Measurements from ENCODE around the gene KCNK15.

Gene KCNK15

DNA sequence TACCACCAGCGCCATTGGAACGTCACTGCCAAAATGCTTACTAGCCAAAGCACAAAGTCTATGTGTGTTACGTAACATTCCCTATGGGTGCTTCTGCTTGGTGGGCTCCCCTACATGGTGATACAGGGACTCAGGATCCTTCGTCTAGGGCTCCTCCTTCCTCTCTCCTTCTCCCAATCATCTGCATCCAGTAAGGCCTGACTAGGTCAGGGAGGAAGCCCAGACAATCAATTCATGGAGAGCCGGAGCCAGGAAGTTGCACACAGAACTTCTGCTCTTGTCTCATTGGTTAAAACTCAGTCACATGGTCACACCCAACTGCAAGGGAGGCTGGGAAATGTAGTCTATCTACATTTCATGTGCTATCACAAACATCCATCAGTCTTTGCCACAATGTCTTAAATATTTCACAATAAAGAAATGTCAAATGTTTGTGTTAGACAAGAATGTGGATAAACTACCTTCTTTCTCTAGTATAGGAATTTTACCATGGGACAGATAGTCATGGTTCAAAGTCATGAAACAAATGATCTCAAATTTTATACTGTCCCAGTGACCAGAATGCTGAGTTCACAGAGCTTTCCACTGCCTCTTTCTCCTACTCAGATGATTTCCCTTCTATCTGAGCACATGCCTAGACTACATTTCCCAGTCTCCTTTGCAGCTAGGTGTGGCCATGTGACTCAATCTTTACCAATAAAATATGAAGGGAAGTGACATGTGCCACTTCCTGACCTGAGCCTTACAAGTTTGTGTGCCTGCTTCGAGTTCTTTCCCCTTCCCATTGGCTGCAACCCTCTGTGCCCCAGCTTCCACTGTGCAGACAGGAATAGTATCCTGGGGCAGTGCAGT is 9.3 kb upstream of the KCNK15 start:
- DNase-seq = no peak

DNA sequence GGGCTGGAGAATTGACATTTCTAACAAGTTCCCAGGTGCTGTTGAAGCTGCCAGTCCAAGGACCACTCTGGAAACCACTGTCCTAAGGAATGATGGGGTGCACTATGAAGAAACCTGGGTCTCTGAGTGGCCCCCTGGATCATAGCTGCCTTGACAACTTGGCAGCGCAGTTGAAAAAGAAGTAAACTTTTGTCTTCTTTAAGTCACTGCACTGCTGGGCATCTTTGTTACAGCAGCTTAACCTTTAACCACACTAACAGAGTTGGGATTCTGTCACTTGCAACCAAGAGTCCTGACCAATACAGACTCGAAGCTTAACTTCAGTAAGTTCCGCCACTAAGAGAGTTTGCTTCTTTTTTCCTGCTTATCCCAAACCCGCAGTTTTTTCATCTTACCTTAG is 8.5 kb upstream of the KCNK15 start:
- DNase-seq = no peak

GRCh38 chr20:44738813-44739477 is 6.7 kb upstream of the KCNK15 start:
- no peak for DNase-seq

DNA sequence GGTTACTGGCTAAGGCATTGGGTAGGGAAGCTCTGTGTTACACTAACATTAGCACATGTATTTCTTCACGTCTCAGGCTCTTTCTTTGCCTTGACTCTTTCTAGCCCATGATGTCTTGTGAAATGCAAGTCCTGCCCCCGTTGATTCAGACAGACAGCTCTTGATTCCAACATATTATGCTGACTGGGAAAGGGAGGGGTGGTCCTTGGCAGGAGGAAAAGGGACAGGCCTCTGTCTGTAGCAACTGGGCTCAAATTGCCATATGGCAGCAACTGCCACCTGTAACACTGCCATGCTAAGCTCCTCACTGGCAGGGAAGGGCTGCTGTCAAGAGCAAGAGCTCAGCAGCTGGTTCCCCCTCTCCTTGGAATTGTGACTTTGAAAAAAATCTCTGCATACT is 5.7 kb upstream of the KCNK15 start:
- DNase-seq = no peak

GRCh38 chr20:44742304-44743079 is 3.2 kb upstream of the KCNK15 start:
- no peak for DNase-seq

GRCh38 chr20:44743080-44743701 is 2.5 kb upstream of the KCNK15 start:
- no peak for DNase-seq

GRCh38 chr20:44743916-44744655 is 1.6 kb upstream of the KCNK15 start:
- no peak for DNase-seq

DNA sequence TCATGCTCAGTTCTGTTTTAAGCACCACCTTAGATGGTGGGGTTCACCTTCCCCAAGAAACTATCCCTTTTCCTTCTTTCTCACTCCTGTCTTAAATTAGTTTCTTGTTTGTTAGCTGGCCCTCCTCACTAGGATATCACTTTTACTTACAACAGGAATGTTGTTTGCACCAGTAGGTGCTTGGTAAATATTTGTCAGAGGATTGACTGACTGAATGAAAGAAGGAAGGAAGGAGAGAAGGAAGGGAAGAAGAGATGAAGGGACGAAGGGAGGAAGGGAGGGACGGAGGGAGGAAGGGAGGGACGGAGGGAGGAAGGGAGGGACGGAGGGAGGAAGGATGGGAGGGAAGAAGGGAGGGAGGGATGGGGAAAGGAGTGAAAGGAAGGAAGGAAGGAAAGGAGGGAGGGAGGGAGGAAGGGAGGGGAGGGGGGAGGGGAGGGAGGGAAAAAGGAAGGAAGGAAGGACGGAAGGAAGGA is 505 bp upstream of the KCNK15 start:
- no peak for DNase-seq

DNA sequence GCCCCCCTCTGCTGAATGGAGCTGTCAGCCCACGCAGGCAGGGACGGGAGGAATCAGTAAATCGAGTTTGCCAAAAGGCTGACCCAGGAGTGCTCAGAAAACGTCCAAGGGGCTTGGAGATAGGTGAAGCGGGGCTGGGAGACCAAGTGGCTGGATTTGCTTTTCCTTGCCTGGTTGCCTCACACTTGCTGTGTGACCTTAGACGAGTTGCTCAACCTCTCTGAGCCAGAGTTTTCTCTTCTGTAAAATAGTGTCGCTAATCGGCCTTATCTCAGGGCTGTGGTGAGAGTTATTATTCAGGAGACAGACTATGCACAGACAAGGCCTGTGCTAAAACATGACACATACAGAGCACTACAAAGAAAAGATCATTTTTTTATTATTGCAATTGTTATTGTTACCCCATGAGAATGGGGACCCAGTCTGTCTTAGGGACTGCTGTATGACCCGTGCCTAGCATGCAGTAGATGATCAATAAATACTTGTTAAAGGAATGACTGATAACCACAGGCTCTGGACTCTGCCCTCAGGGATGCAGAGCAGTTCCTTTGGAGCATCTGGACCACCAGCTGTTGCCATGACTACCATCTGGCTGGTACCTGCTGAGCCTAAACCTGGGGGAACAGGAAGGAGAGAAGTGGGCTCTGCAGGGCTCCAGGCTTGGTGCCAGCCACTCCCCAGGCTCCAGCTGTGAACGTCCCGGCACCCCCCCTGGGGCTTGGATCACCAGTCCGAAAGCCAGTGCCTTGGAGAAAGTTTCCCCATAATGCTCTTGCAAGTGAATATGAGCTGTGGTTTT is 901 bp downstream of the KCNK15 start:
- DNase-seq = no peak

DNA sequence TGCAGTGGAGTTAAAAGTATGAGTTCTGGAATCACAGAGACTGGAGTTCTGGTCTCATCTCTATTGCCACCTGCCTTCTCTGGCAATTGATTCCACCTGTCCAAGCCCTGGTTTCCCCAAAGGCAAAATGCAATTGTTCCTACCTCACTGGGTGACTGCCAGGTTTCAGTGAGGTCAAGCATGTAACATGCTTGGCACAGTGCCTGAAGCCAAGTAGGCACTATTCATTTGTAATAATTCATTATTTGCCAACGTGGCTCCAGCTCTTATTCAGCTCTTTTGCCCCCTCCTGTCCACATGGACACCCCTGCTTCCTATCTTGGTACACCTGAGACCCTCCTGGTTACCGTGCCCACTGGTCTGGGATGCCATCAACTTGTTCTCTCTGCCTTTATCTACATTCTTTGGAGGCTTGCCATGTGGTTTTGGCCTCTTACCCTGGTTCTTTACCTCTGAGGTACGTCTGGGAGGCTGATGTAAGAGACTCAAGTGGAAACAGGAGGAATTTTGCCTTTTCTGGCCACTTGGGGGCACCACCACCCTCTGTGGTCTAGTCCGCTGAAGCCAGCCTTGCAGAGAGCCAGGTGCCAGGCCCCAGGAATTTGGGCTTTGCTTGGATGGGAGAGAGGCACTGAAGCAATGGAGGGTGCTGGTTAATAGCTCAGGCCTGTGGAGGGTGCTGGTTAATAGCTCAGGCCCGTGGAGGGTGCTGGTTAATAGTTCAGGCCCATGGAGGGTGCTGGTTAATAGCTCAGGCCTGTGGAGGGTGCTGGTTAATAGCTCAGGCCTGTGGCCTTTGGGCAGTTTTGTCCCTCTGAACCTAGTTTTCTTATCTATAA is 1.7 kb downstream of the KCNK15 start:
- peak in 1 of 4 experiments; percentile 16 for DNase-seq

DNA sequence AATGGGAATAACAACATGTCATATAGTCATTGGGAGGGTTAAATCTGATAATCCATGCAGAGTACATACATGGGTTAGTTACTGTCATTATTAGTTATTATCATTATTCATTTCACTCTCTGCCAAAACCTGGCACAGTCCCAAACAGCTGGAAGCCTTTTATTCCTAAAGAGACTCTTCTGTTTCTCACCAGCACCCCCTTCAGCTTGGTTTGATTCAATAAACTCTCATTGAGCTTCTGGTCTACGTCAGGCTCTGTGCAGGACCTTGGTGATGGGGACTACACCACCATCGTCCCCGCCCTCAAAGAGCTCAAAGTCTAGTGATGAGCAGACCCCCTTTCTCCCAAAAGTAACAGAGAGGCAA is 2.3 kb downstream of the KCNK15 start:
- no peak for DNase-seq

DNA sequence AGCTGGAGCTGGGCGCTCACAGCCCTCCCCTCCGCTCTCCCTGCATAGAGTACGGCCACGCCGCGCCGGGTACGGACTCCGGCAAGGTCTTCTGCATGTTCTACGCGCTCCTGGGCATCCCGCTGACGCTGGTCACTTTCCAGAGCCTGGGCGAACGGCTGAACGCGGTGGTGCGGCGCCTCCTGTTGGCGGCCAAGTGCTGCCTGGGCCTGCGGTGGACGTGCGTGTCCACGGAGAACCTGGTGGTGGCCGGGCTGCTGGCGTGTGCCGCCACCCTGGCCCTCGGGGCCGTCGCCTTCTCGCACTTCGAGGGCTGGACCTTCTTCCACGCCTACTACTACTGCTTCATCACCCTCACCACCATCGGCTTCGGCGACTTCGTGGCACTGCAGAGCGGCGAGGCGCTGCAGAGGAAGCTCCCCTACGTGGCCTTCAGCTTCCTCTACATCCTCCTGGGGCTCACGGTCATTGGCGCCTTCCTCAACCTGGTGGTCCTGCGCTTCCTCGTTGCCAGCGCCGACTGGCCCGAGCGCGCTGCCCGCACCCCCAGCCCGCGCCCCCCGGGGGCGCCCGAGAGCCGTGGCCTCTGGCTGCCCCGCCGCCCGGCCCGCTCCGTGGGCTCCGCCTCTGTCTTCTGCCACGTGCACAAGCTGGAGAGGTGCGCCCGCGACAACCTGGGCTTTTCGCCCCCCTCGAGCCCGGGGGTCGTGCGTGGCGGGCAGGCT is 4.6 kb downstream of the KCNK15 start:
- DNase-seq = no peak

DNA sequence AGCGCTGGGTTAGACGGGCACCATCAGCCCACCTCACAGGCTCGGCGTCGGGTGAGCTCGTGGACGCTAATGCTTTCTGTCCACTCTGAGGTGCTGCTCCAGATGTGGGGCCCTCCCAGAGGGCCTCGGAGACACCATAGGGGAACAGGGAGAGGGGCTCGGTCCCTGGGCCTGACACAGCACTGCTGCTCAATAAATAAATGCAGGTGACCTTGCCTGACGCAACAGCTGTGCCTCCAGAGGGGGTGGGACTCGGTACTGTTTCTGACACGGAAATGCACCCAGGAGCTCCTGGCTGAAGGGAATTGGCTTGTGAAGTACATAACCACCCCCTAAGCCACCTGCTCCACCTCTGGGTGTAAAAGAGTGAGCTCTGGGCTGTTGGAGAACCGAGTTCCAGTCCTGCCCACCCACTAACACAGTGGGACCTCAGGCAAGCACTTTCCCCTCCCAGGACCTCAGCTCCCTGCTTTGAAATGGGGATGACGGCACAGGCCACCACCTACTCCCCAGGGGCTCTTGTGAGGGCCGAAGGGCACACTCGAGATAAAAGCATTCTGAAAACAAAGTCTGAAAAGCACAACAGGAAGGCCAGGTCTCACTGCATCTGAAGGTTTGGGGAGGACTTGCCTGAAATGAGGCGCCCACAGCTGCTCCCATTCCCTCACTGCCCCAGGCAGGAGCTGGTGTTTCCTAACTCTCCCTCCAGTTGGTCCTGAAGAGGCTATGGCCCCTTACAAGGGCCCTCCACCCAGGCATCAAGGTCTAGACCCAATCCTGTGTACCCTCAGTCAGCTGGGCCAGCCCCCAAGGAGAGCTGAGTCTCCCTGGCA is 6.7 kb downstream of the KCNK15 start:
- DNase-seq = no peak

GRCh38 chr20:44754554-44754953 is 8.9 kb downstream of the KCNK15 start:
- no peak for DNase-seq

GRCh38 chr20:44756011-44756688 is 10.5 kb downstream of the KCNK15 start:
- DNase-seq = no peak

GRCh38 chr20:44756956-44757355 is 11.3 kb downstream of the KCNK15 start:
- no peak for DNase-seq

DNA sequence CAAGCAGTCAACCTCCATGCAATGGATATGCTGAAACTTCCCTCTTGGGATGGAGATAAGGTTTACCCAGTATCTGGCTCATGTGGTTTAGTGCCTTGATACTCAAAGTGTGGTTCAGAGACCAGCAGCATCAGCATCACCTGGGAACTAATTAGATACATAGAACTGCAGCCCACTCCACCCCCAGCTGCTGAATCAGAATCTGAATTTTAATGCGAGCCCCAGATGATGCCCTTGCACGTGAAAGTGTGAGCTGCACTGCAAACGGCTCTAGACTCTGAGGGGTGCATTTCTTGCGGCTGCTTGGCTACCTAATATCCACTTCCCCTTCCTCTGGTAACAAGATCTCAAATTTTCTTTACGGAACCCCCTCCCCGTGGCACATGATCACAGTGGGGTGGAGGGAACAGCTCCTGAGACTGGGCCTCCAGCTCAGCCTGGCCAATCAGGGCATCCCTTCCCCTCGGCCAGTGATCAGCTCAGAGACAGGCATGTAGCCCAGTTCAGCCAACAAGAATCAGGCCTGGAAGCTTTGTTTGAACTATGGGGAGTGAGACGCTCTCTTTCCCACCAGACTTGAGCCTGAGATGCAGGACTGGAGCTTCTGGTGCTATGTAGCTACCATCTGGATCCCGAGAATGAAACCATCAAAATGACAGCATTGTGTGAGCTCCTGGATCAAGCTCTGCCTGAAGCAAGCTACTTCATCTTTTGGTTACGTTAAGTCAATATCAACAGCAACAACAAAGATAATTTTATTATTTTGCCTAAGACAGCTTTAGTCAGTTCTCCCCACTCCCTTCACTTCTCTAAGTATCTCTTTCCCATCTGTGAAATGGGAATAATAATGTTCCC is 12.8 kb downstream of the KCNK15 start:
- DNase-seq = no peak
